GM12891 (cell line): ENCODE data around the gene SLC22A14.

Experiments
- DNase-seq: peaks from one replicate; pipeline ENCODE4 v3.0.0; 2011; ENCODE audit warnings: low spot score; ENCODE audit not compliant: insufficient read length
- FAIRE-seq: peaks from 2 replicates; lab custom pipeline; 2011; peaks lifted over from hg19 to GRCh38; lab: Jason Lieb, UNC
- PAX5 ChIP-seq: IDR thresholded peaks from 2 replicates; pipeline ENCODE4 v1.6.1; 2011; ENCODE audit warnings: low read length, moderate library complexity, mild to moderate bottlenecking; ENCODE audit not compliant: insufficient read depth, severe bottlenecking
- POLR2A ChIP-seq: IDR thresholded peaks from 2 replicates; pipeline ENCODE4 v1.6.1; 2011; ENCODE audit warnings: low read depth, low read length, control low read depth
- POLR2AphosphoS5 ChIP-seq: IDR thresholded peaks from 2 replicates; pipeline ENCODE4 v1.6.1; 2011; ENCODE audit warnings: low read depth, low read length, control low read depth
- POU2F2 ChIP-seq: IDR thresholded peaks from 2 replicates; pipeline ENCODE4 v1.6.1; 2011; ENCODE audit warnings: low read depth, mild to moderate bottlenecking, control low read depth, low read length, moderate library complexity
- SPI1 ChIP-seq: IDR thresholded peaks from 2 replicates; pipeline ENCODE4 v1.6.1; 2011; ENCODE audit warnings: low read depth, low read length, control low read depth
- TAF1 ChIP-seq: IDR thresholded peaks from 2 replicates; pipeline ENCODE4 v1.6.1; 2011; ENCODE audit warnings: low read depth, low read length, control low read depth

SLC22A14 gene

DNA sequence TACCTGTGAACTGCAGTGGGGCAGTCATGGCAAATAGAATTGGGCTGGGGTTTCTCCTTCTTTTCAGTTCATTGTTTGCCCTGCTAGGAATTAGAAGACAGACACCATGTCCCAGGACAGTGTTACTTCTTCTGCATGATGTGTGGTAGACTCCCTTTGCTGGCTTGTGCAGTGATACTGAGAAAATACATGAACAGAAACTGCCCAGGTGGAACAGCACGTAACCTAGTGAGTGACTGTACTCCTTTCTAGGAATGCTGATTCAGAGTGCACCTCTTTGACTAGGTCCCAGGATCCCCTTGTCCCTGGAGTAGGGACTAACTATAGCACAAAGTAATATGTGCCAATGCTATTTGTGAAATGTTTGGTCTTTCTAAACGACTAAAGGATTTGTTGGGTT is 27.2 kb upstream of the SLC22A14 start:
- TF ChIP-seq TAF1 = no peak
- no peak for TF ChIP-seq POU2F2
- no peak for TF ChIP-seq POLR2A
- TF ChIP-seq PAX5 = no peak
- no peak for TF ChIP-seq POLR2AphosphoS5
- no peak for TF ChIP-seq SPI1
- FAIRE-seq (peak; percentile 26), DNase-seq (no peak)

DNA sequence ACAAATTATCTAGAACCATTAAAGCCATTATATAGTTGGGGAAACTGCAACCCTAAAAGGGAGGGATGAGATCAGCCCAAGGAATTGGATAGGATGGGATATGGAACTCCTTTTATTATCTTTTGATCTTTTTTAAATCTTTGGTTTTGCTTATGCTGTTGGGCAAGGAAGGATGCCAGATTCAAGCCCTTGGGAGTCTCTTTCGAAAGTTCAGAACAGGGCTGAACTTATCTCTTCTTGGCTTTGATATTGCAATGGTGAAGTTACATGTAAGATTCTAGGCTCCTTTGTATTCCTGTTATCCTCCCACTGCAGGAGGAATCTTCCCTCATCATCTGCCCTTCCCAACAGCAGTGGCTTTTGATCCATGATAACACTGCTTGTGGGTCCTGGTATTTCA is 26.5 kb upstream of the SLC22A14 start:
- no peak for DNase-seq
- no peak for TF ChIP-seq SPI1
- no peak for TF ChIP-seq POLR2AphosphoS5
- no peak for TF ChIP-seq POLR2A
- no peak for TF ChIP-seq TAF1
- TF ChIP-seq POU2F2 = no peak
- TF ChIP-seq PAX5 = no peak
- FAIRE-seq = no peak

DNA sequence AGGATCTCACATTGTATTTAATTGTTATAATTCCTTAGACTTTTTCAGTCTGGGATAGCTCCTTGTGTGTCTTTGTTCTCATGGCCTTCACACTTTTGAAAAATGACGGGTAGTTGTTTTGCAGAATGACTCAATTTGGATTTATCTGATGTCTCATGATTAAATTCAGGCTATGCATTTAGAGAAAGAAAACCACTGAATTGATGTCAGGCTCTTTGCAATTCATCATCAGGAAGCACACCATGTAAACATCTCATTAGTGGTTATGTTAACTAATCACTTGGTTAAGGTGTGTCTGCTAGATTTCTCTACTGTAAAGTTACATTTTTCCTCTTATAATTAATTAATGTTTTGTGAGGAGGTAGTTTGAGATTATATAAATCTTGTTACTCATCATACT is 24.5 kb upstream of the SLC22A14 start:
- FAIRE-seq (no peak), DNase-seq (no peak)
- TF ChIP-seq POU2F2 (no peak), SPI1 (no peak), TAF1 (no peak), POLR2A (no peak), PAX5 (no peak), POLR2AphosphoS5 (no peak)

DNA sequence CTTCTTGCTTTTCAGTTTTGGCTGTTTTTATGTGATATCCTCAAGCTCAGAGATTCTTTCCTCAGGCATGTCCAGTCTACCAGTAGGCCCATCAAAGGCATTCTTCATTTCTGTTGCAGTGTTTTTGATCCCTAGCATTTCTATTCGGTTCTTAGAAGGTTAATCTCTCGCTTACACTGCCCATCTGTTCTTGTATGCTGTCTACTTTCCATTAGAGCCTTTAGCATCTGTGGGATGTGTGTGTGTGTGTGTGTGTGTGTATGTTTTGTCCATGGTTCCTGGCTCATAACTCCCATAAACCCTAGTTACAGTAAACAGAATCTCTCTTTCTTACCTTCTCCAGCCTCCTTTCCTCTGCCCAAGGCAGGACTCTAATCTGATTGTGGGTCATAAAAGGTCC is 21.6 kb upstream of the SLC22A14 start:
- no peak for TF ChIP-seq POLR2AphosphoS5
- TF ChIP-seq PAX5 = no peak
- no peak for TF ChIP-seq SPI1
- TF ChIP-seq TAF1 = no peak
- FAIRE-seq = no peak
- no peak for DNase-seq

DNA sequence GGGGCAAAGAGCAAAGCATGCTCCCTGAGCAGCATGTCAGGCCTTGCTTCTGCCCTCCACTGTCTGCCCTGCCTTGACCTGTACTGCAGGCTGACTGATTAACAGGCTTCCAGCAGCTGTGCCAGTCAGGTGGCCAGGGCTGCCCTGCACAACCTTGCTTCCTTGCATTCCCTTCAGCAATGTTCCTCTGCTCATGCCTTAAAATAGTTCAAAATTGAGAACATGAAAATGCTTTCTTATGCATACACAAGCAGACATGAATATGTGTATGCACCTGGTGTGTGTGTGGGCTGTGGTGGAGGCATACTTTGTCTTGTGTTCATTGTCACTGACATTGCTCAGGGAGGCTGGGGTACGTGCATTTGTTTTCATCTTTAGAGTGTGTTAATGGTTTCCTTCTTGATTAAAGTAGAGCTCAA is 17.7 kb upstream of the SLC22A14 start:
- TF ChIP-seq SPI1 (no peak), POLR2AphosphoS5 (no peak), PAX5 (no peak), POLR2A (no peak)
- FAIRE-seq (no peak), DNase-seq (no peak)

DNA sequence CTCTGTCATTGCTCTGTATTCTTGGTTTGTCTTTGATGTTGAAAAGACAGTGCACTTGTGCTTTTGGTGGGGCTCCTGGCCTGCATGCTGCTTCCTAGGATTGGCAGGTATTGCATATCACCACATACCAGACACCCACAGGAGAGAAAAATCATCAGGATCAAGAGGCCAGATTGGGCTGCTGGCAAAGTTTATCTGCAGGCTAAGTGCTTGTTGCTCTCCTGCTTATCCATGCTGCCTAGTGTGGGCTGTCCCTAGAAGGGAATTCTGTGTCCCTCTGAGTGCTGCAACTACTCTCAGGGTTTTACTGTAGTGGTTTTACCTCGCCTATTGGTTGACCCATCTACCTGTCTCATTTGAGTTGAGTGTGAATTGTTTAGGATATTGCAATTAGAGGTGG is 17.3 kb upstream of the SLC22A14 start:
- no peak for TF ChIP-seq TAF1
- no peak for TF ChIP-seq POLR2A
- no peak for TF ChIP-seq POLR2AphosphoS5
- TF ChIP-seq POU2F2 = no peak
- no peak for TF ChIP-seq PAX5
- TF ChIP-seq SPI1 = no peak
- no peak for DNase-seq
- no peak for FAIRE-seq

DNA sequence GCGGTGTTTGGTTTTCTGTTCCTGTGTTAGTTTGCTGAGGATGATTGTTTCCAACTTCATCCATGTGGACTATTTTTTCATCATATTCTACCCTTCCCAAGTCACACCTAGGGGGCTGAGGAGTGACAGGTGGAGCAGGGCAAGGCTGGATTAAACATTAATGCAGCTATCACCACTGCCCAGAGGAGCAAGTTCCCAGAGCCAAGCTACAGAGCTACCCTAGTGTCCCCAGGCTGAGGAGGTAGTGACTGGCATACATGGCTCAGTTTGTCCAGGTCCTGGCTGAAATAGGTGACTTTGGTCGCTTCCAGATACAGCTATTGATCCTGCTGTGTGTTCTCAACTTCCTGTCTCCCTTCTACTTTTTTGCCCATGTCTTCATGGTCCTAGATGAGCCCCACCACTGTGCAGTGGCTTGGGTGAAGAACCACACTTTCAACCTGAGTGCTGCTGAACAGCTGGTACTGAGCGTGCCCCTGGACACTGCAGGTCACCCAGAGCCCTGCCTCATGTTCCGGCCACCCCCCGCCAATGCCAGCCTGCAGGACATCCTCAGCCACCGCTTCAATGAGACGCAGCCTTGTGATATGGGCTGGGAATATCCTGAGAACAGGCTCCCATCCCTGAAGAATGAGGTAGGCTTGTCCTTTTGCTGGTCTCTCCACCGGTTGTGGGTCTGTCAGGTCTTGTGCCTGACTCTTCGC is 16.3 kb upstream of the SLC22A14 start, which contains the start of gene SLC22A13:
Gene SLC22A13, plus strand, starts transcription at position 209 of the 704 bp plus-strand sequence. Its CDS starts 49 bp downstream, at position 258.
- no peak for FAIRE-seq
- no peak for TF ChIP-seq PAX5
- no peak for TF ChIP-seq POLR2A
- no peak for TF ChIP-seq POU2F2
- TF ChIP-seq POLR2AphosphoS5 = no peak
- no peak for TF ChIP-seq TAF1
- TF ChIP-seq SPI1 = no peak
- DNase-seq = no peak

DNA sequence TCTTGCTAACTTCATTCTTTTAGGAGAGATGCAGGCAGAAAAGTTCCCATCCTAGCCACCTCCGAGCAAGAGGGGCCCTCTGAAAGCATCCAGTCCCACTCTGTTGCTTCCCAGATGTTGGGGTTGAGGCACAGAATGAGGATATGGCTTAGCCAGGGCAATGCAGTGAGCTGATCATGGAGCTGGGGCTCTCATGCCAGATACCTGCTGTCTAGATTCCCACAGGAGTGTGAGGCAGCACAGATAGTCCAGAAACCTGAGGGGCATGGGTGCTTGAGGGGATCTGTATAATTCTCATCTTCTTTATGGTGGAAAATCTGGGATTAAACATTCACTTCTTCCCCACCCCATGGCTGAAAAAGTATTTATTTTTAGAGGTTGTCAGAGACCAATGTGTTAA is 15.3 kb upstream of the SLC22A14 start:
- no peak for FAIRE-seq
- TF ChIP-seq SPI1 = no peak
- no peak for TF ChIP-seq POLR2A
- no peak for DNase-seq

DNA sequence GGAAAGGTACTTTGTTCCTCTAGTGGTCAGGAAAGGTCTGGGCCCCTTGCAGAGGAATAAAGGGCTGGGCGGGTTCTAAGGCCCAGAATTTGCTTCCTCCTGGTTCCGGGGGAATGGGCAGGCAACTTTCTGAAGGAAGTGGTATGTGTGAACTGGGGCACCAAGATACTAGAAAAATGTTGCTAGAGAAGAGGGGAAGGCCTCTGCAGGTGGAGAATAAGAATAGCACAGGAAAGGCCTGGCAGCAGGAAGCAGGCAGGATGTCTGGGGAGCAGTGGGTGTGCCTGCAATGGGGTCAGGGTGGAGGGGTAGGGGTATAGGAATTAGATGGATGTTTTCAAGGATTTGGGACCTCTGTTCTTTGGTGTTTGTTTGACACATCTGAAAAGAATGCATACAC is 14.4 kb upstream of the SLC22A14 start:
- peak; percentile 13 for FAIRE-seq
- TF ChIP-seq TAF1 (no peak), POLR2A (no peak), SPI1 (no peak), POU2F2 (no peak), POLR2AphosphoS5 (no peak), PAX5 (no peak)
- DNase-seq = no peak

DNA sequence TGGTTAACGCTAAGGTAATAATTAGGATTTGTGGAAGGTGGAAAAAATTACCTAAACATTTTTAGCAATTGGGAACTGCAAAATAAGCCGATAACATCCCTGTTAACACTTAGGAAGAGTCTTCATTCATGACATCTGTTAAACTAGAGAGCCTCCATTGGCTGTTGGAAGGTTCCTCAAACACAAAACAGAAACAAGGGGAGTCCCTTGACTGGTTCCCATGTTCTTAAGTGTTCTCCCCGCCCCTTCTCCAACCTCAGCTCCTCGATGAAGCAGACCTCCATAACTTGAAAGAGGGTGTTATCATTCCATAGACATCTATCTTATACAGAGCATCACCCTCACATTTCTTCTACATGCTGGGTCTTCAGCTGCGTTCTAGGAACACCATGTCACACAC is 14.0 kb upstream of the SLC22A14 start:
- TF ChIP-seq POU2F2 (no peak), POLR2A (no peak), TAF1 (no peak), POLR2AphosphoS5 (no peak), PAX5 (no peak), SPI1 (no peak)
- DNase-seq (no peak), FAIRE-seq (no peak)
